Cardiac muscle cell (in vitro differentiated cells and primary cell): ENCODE data around the gene B4GALT1. TPM values are rescaled to one million over a fixed set of nuclear protein-coding genes. Genes with fewer than 3 reads are reported as not detected.

Experiments
- DNase-seq, 2 donors: peaks; one replicate each; pipeline versions ENCODE4 v3.0.0 to v3.0.0-alpha.2; 2010 to 2017; ENCODE audit warnings: low read depth in 1 of 2, low spot score in 1 of 2
- H3K27ac ChIP-seq: fragments of 200-600 bp; sonication (generic); 2 replicates; pipeline ENCODE4 v1.5.1; 2016
- H3K27me3 ChIP-seq: fragments of 200-600 bp; sonication (generic); 2 replicates; pipeline ENCODE4 v1.6.0; 2016; ENCODE audit warnings: control low read depth
- H3K36me3 ChIP-seq: fragments of 200-600 bp; sonication (generic); 2 replicates; pipeline ENCODE4 v1.5.1; 2016; ENCODE audit warnings: control low read depth
- H3K4me1 ChIP-seq: fragments of 200-600 bp; sonication (generic); 2 replicates; pipeline ENCODE4 v1.8.1; 2017; ENCODE audit warnings: low read depth, mild to moderate bottlenecking, mixed run types
- H3K4me3 ChIP-seq: fragments of 200-600 bp; sonication (generic); 2 replicates; pipeline ENCODE4 v1.5.1; 2016; ENCODE audit warnings: mild to moderate bottlenecking
- H3K9me3 ChIP-seq: fragments of 200-600 bp; sonication (generic); 2 replicates; pipeline ENCODE4 v1.5.1; 2017; ENCODE audit warnings: low read depth, mild to moderate bottlenecking, control low read depth
- polyA plus RNA-seq: library from polyadenylated mRNA; unstranded; fragments of >200 nt; fragmentation: Nextera tagmentation; extraction: Ambion mirVana; gene quantifications from 2 replicates; pipeline ENCODE4 v1.2.1, GENCODE V29; 2016
- total RNA-seq: library from RNA; depleted of rRNA; stranded (reverse); fragments of >200 nt; gene quantifications from 2 replicates; pipeline ENCODE4 v1.2.3, GENCODE V29; 2016
- TF ChIP-seq, protein P1 (sequence below): IDR thresholded peaks from 2 replicates; pipeline ENCODE4 v1.5.1; 2012; ENCODE audit warnings: low read depth, mild to moderate bottlenecking, low read length

The B4GALT1 gene
- total and polyA plus RNA-seq, 2 experiments from 2014 or later, result 22.1 to 33.6 TPM

DNA sequence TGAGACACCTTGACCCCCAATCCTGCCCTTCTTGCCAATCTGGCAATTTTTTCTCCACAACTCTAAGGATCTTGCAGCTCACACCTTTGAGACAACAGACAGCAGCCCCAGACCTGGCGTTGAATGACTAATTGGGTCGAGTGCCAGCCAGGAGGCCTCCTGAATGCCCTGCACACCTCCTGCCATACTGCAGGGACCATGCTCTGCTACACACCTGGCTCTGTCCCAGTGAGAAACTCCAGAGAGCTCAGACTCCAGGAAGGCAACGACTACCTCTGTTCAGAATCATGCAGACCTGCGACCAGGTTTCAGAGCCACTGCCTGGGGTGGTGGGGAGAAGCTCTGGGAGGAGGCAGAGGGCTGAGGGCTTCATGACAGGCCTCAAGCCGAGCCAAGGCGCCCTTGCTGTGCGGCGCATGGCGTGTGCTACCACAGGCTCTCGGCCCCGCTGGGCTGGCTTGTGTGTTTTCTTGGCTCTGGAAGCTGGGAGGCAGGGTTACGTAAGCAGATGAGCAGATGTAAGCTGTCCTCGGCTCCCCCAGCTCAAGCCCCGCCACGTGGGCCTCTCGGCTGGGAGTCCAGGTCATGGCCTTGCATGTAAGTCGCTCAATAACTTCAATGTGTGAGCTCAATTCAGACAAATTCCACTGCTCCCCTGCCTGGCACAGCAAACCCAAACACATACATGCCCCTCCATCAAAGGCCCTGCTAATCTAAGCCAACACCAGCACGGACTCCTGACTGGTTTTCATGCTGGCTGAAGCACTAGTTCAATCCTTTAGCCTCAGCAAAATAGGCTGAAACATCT, 27.5 kb downstream of the B4GALT1 start:
- peak; percentile 40 to 98 for DNase-seq
- peak overlapping the region; percentile 47 for H3K27ac ChIP-seq

DNA sequence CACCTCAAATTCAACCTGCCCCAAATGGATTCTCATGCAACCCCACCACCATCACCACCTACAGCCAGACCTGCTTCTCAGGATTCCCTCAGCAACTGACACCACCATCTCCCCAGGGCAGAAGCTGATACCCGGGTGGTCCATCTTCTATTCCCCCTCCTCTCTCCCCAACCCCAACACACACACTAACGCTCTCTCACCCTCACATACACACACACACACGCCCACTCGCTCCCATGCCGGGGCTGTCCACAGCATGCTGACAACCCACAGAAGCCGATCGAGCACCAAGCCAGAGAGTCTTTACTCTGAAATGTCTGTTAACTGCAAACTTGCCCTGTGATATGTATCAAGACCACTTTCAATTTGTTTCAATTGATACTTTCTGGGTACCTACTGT, 28.4 kb downstream of the B4GALT1 start:
- Histone ChIP-seq H3K4me1 (peaks cover 41% of the 10 kb centered on the region), H3K27me3 (no peaks in the 10 kb centered on the region), H3K9me3 (no peaks in the 10 kb centered on the region), H3K4me3 (no peak overlapping the region), H3K36me3 (no peaks in the 10 kb centered on the region), H3K27ac (no peak overlapping the region)
- no peak for DNase-seq
- TF ChIP-seq, protein P1, sequence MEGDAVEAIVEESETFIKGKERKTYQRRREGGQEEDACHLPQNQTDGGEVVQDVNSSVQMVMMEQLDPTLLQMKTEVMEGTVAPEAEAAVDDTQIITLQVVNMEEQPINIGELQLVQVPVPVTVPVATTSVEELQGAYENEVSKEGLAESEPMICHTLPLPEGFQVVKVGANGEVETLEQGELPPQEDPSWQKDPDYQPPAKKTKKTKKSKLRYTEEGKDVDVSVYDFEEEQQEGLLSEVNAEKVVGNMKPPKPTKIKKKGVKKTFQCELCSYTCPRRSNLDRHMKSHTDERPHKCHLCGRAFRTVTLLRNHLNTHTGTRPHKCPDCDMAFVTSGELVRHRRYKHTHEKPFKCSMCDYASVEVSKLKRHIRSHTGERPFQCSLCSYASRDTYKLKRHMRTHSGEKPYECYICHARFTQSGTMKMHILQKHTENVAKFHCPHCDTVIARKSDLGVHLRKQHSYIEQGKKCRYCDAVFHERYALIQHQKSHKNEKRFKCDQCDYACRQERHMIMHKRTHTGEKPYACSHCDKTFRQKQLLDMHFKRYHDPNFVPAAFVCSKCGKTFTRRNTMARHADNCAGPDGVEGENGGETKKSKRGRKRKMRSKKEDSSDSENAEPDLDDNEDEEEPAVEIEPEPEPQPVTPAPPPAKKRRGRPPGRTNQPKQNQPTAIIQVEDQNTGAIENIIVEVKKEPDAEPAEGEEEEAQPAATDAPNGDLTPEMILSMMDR, result no peak

More for the DNA sequence above, 27.5 kb downstream of the B4GALT1 start:
- peaks cover 41% of the 10 kb centered on the region for H3K4me1 ChIP-seq
- no peaks in the 10 kb centered on the region for H3K9me3 ChIP-seq
- H3K4me3 ChIP-seq, result no peak overlapping the region
- no peaks in the 10 kb centered on the region for H3K36me3 ChIP-seq
- TF ChIP-seq, protein P1, result no peak
- H3K27me3 ChIP-seq, result no peaks in the 10 kb centered on the region

DNA sequence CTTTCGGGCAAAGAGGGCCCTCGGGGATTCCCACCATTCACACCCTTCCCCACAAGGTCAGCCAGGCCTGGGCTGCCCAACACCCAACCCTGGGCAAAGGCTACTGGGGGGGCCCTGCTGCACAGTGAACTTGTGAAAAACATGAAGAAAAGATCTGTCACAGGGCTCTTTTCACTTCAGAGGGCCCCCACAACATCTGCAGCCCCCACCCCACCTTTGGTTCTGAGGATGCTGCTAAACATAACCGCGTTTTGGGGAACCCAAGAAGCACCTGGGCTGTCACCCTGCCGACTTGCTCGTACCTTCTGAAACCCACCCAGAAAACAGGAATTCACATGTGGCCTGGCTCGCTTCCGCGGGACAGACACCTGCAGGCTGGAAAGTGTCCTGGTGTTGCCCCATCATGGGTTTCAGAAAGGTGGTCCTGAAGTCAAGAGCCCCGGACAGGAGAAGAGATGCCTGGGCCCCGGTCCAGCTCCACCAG, 29.3 kb downstream of the B4GALT1 start:
- DNase-seq, result no peak
- peaks cover 41% of the 10 kb centered on the region for H3K4me1 ChIP-seq
- H3K4me3 ChIP-seq, result no peak overlapping the region
- no peaks in the 10 kb centered on the region for H3K9me3 ChIP-seq
- no peaks in the 10 kb centered on the region for H3K36me3 ChIP-seq
- peak overlapping the region; percentile 72 for H3K27ac ChIP-seq
- TF ChIP-seq, protein P1, result no peak
- no peaks in the 10 kb centered on the region for H3K27me3 ChIP-seq

DNA sequence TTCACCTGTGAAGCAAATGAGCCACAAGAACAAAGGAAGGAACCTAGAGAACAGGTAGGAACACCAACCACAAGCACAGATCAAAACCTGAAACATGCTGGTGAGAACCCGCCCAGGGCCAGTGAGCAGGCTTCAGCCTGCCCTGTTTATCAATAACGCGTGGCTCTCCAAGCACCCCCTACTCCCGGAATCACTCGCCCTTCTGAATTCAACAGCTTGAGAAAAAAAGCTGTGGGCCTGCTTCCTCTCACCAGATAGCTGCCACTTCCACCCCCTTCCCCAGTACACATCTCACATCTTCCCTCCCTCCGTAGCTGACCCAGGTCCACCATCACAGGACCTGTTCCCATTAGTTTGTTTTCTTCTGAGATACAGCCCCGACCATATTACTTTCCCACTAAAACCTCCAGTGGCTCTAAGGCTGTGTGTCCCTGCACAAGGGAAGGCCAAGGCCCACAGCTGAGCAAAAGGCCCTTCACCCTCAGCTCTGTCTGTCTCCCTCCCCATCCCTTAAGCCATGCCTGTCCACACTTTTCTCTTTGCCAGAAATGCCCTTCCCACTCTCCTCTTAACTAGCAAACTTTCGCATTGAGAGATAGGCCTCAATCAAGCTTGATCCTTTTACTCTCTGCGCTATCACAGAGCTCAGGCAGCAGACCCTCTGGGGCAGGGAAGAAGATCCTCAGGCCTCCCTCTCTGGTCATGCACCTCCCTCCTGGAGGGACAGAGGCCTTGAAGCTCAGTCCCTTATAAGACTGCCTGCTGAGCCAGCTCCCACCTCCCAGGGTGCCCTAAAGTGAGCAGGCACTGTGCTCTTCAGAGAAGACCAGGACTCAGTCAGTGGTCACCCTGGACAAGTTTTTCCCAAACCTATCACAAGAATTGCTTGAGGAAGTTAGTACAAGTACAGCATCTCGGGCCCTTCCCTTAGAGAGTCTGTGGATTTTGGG, 30.1 kb downstream of the B4GALT1 start:
- H3K4me1 ChIP-seq, result peaks cover 44% of the 10 kb centered on the region
- TF ChIP-seq, protein P1, result no peak
- no peaks in the 10 kb centered on the region for H3K27me3 ChIP-seq
- no peak overlapping the region for H3K4me3 ChIP-seq
- H3K36me3 ChIP-seq, result no peaks in the 10 kb centered on the region
- no peaks in the 10 kb centered on the region for H3K9me3 ChIP-seq
- no peak for DNase-seq
- H3K27ac ChIP-seq, result peak overlapping the region; percentile 72

DNA sequence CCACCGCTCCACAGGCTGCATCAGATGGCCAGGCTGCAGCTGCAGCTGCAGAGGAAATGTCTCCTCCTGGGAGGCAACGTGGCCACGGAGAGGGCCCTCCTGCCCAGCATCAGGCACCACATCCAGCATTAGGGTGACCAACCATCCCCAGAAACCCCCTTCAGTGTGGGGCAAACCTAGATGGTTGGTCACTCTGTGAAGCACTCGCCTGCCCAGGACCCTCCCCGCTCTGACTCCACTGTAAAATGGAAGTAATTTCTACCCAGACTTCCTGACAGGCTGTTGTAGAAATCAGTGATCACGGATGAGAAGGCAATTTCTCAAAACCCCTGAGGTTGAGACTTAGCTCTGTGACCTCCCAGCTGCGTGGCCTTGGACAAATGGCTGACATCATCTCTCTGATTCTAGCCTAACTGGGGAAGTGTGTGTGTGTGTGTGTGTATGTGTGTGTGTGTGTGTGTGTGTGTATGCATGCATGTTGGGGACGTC, 31.6 kb downstream of the B4GALT1 start:
- no peaks in the 10 kb centered on the region for H3K36me3 ChIP-seq
- no peak overlapping the region for H3K4me3 ChIP-seq
- H3K4me1 ChIP-seq, result peaks cover 40% of the 10 kb centered on the region
- TF ChIP-seq, protein P1, result no peak
- no peak overlapping the region for H3K27ac ChIP-seq
- no peaks in the 10 kb centered on the region for H3K9me3 ChIP-seq
- no peaks in the 10 kb centered on the region for H3K27me3 ChIP-seq
- DNase-seq, result no peak
